Measurements from ENCODE around the gene LAMA5. TPM values are rescaled to one million over a fixed set of nuclear protein-coding genes. Genes with fewer than 3 reads are reported as not detected.

LAMA5 gene
- polyA plus RNA-seq, 1 of the 3 experiments (the other 2 are of a cell fraction), result 27.2 TPM

- TF ChIP-seq USF1 (IDR thresholded peaks at IDR 0.05; ENCODE audit: borderline replicate concordance, low read depth), result no peak
- no peak for TF ChIP-seq SMC3 (IDR thresholded peaks at IDR 0.05; ENCODE audit: low read depth, low read length)
- TF ChIP-seq FOSL2 (IDR thresholded peaks at IDR 0.05; ENCODE audit: borderline replicate concordance, low read depth), result no peak
- ChIA-PET CTCF (interaction anchor here (1.0 to 1.4 kb wide), 2 partner anchors 18 to 33 kb away, joined by 3 to 7 read pairs; no protein-coding TSS in a partner anchor), POLR2A (no interaction called here)
- H4K20me1 ChIP-seq (ENCODE audit: insufficient read depth), result no peaks in the 10 kb centered on the region
- peaks cover 11 to 35% of the 10 kb centered on the region in 2 experiments for H3K36me3 ChIP-seq (replicated peaks in 1 of 2; ENCODE audit: control insufficient read depth in 1 of 2, insufficient read depth in 2 of 2, low read length in 1 of 2)
- H3K4me2 ChIP-seq, result no peak overlapping the region
- H3K27me3 ChIP-seq (ENCODE audit: insufficient read depth), result no peaks in the 10 kb centered on the region
- no peaks in the 10 kb centered on the region for H3K9me2 ChIP-seq
- no peak overlapping the region for H3K27ac ChIP-seq (ENCODE audit: low read depth in 2 of 2, low read length in 1 of 2)
- H3K79me2 ChIP-seq (ENCODE audit: insufficient read depth), result peaks cover 2% of the 10 kb centered on the region; the same call in 1 of the 2 replicates
- H3F3A ChIP-seq (replicated peaks; ENCODE audit: insufficient read depth), result no peaks in the 10 kb centered on the region
- 70% methylated on average over 7 of the region's 7 CpGs for WGBS (ENCODE audit: low lambda C conversion rate)
- H3K9me3 ChIP-seq, result no peaks in the 10 kb centered on the region
- H3K4me1 ChIP-seq (ENCODE audit: control insufficient read depth in 1 of 2, insufficient read depth in 2 of 2, low read depth in 1 of 2, low read length in 1 of 2), result peaks cover 0 to 26% of the 10 kb centered on the region in 2 experiments; a peak in 2 of 4 replicates
- DNase-seq, result no peak
- H3K9ac ChIP-seq, result no peak overlapping the region
- H2AFZ ChIP-seq (ENCODE audit: low read depth), result no peak overlapping the region
- H3K4me3 ChIP-seq (ENCODE audit: low read depth in 2 of 2, low read length in 1 of 2), result no peak overlapping the region
Observed at GRCh38 chr20:62349556-62350097, 17.5 kb downstream of the LAMA5 start.

GRCh38 chr20:62348604-62349003, 18.5 kb downstream of the LAMA5 start:
- CTCF ChIA-PET, result interaction anchor here (2.2 kb wide), 1 partner anchor 33 kb away, joined by 11 read pairs; no protein-coding TSS in a partner anchor

More at GRCh38 chr20:62348604-62349003, 18.5 kb downstream of the LAMA5 start:
- H3K4me2 ChIP-seq, result no peak overlapping the region
- POLR2A ChIA-PET, result no interaction called here
- H4K20me1 ChIP-seq (ENCODE audit: insufficient read depth), result no peaks in the 10 kb centered on the region
- TF ChIP-seq ELF1 (IDR thresholded peaks at IDR 0.05) (no peak), MEF2A (IDR thresholded peaks at IDR 0.05; ENCODE audit: borderline replicate concordance, low read depth) (no peak), REST (IDR thresholded peaks at IDR 0.05; ENCODE audit: low read depth, low read length) (no peak), TCF12 (IDR thresholded peaks at IDR 0.05) (no peak), SMC3 (IDR thresholded peaks at IDR 0.05; ENCODE audit: low read depth, low read length) (no peak), FOXM1 (IDR thresholded peaks at IDR 0.05; ENCODE audit: low read depth) (no peak), FOSL2 (IDR thresholded peaks at IDR 0.05; ENCODE audit: borderline replicate concordance, low read depth) (no peak), RXRA (IDR thresholded peaks at IDR 0.05; ENCODE audit: borderline replicate concordance, low read depth) (no peak), MAX (IDR thresholded peaks at IDR 0.05; ENCODE audit: low read depth) (no peak), JUND (IDR thresholded peaks at IDR 0.05) (no peak), RFX5 (IDR thresholded peaks at IDR 0.05; ENCODE audit: low read length) (no peak), IRF3 (IDR thresholded peaks at IDR 0.05; ENCODE audit: low read depth, low read length) (no peak), SIN3A (IDR thresholded peaks at IDR 0.05; ENCODE audit: borderline replicate concordance, low read depth, low read length) (no peak), RCOR1 (IDR thresholded peaks at IDR 0.05; ENCODE audit: low read length) (no peak), EZH2phosphoT487 (IDR thresholded peaks at IDR 0.05; ENCODE audit: borderline replicate concordance, low read depth) (no peak), NFIC (IDR thresholded peaks at IDR 0.05; ENCODE audit: borderline replicate concordance) (no peak)
- no peaks in the 10 kb centered on the region for H3K9me3 ChIP-seq
- no peaks in the 10 kb centered on the region for H3F3A ChIP-seq (replicated peaks; ENCODE audit: insufficient read depth)
- H3K4me3 ChIP-seq (ENCODE audit: low read depth in 2 of 2, low read length in 1 of 2), result no peak overlapping the region
- H3K79me2 ChIP-seq (ENCODE audit: insufficient read depth), result no peaks in the 10 kb centered on the region
- no peak for DNase-seq
- H3K9ac ChIP-seq, result no peak overlapping the region
- no peaks in the 10 kb centered on the region for H3K9me2 ChIP-seq
- no peak overlapping the region for H3K27ac ChIP-seq (ENCODE audit: low read depth in 2 of 2, low read length in 1 of 2)
- peaks cover 0 to 15% of the 10 kb centered on the region in 2 experiments; a peak in 2 of 4 replicates for H3K4me1 ChIP-seq (ENCODE audit: control insufficient read depth in 1 of 2, insufficient read depth in 2 of 2, low read depth in 1 of 2, low read length in 1 of 2)
- H3K36me3 ChIP-seq (replicated peaks in 1 of 2; ENCODE audit: control insufficient read depth in 1 of 2, insufficient read depth in 2 of 2, low read length in 1 of 2), result peaks cover 11 to 39% of the 10 kb centered on the region in 2 experiments
- no peaks in the 10 kb centered on the region for H3K27me3 ChIP-seq (ENCODE audit: insufficient read depth)
- 79% methylated on average over 1 of the region's 1 CpG for WGBS (ENCODE audit: low lambda C conversion rate)
- H2AFZ ChIP-seq (ENCODE audit: low read depth), result no peak overlapping the region
